ENCODE data around the gene RPS15.

RPS15 gene

GRCh38 chr19:1447504-1447903, 9.3 kb downstream of the RPS15 start:
- no peak for DNase-seq (ENCODE audit: low read depth, low spot score)
- no peak overlapping the region for H3K4me3 ChIP-seq (ENCODE audit: low read length)

GRCh38 chr19:1447944-1448343, 9.7 kb downstream of the RPS15 start:
- no peak for DNase-seq (ENCODE audit: low read depth, low spot score)
- no peak overlapping the region for H3K4me3 ChIP-seq (ENCODE audit: low read length)

GRCh38 chr19:1449467-1450442, 11.6 kb downstream of the RPS15 start, which contains the start of gene APC2:
TSS of gene APC2 (plus strand) at chr19:1450121. CDS start at chr19:1453002, 2,881 bp downstream.
- DNase-seq (ENCODE audit: low read depth, low spot score), result no peak
- no peak within 1 kb of the TSS for H3K4me3 ChIP-seq (ENCODE audit: low read length)

- no peak for DNase-seq (ENCODE audit: low read depth, low spot score)
- H3K4me3 ChIP-seq (ENCODE audit: low read length), result no peak overlapping the region
Measured at GRCh38 chr19:1450735-1451731, 12.8 kb downstream of the RPS15 start.

GRCh38 chr19:1451916-1452801, 14.0 kb downstream of the RPS15 start:
- DNase-seq (ENCODE audit: low read depth, low spot score), result no peak
- H3K4me3 ChIP-seq (ENCODE audit: low read length), result no peak overlapping the region

GRCh38 chr19:1452802-1453524, 14.8 kb downstream of the RPS15 start:
- DNase-seq (ENCODE audit: low read depth, low spot score), result no peak

GRCh38 chr19:1453525-1454364, 15.5 kb downstream of the RPS15 start:
- no peak for DNase-seq (ENCODE audit: low read depth, low spot score)
- no peak overlapping the region for H3K4me3 ChIP-seq (ENCODE audit: low read length)

More at GRCh38 chr19:1452802-1453524, 14.8 kb downstream of the RPS15 start:
- H3K4me3 ChIP-seq (ENCODE audit: low read length), result no peak overlapping the region

- H3K4me3 ChIP-seq (ENCODE audit: low read length), result no peak overlapping the region; the same call in 1 of the 2 replicates
- DNase-seq (ENCODE audit: low read depth, low spot score), result no peak
Measured at GRCh38 chr19:1455002-1455335, 16.8 kb downstream of the RPS15 start.

- H3K4me3 ChIP-seq (ENCODE audit: low read length), result no peak overlapping the region; the same call in 1 of the 2 replicates
- peak; percentile 79 for DNase-seq (ENCODE audit: low read depth, low spot score)
Measured at GRCh38 chr19:1455336-1456120, 17.3 kb downstream of the RPS15 start.

- no peak for DNase-seq (ENCODE audit: low read depth, low spot score)
- H3K4me3 ChIP-seq (ENCODE audit: low read length), result no peak overlapping the region
Measured at GRCh38 chr19:1456121-1456900, 18.1 kb downstream of the RPS15 start.

- H3K4me3 ChIP-seq (ENCODE audit: low read length), result no peak overlapping the region
- no peak for DNase-seq (ENCODE audit: low read depth, low spot score)
Measured at GRCh38 chr19:1457031-1457739, 19.0 kb downstream of the RPS15 start.

GRCh38 chr19:1457892-1458291, 19.7 kb downstream of the RPS15 start:
- DNase-seq (ENCODE audit: low read depth, low spot score), result no peak
- H3K4me3 ChIP-seq (ENCODE audit: low read length), result no peak overlapping the region

- no peak for DNase-seq (ENCODE audit: low read depth, low spot score)
- H3K4me3 ChIP-seq (ENCODE audit: low read length), result no peak overlapping the region
Measured at GRCh38 chr19:1459479-1459878, 21.3 kb downstream of the RPS15 start.

GRCh38 chr19:1460033-1460995, 22.1 kb downstream of the RPS15 start:
- H3K4me3 ChIP-seq (ENCODE audit: low read length), result no peak overlapping the region
- DNase-seq (ENCODE audit: low read depth, low spot score), result no peak
